ENCODE results near the gene AP1AR. TPM values are rescaled to one million over a fixed set of nuclear protein-coding genes. Genes with fewer than 3 reads are reported as not detected.

AP1AR gene
- total RNA-seq, 1 donor from 2014 or later: 20.0 TPM

DNA sequence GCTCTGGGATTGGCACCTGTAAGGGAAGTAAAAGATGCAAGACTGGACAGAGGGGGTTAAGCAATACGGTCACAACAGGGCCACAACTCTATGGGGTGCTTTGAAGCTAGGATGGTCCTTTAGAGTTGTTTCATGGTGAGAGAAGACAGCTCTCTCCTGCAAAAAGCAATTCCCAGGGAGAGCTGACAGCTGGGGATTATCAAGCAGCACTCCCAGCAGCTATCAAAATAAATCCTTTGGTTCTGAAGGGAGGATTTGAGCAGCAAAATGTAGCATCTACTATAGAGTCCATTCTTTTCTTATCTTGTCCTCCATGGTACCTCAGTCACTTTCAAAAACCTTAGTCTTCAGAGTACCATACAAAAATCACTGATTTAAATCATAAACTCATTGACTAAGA lies 35.1 kb upstream of the AP1AR start:
- no peaks in the 10 kb centered on the region for H3K79me2 ChIP-seq (ENCODE audit: insufficient read depth, low read length)
- no peak overlapping the region for H3K4me2 ChIP-seq (ENCODE audit: low read length)
- no peaks in the 10 kb centered on the region for H4K20me1 ChIP-seq (ENCODE audit: insufficient read depth, low read length)
- peaks cover 4% of the 10 kb centered on the region for H3K4me1 Mint-ChIP-seq (ENCODE audit: low read depth, unreplicated experiment)
- H3K27me3 ChIP-seq (ENCODE audit: insufficient read depth, low read length): no peaks in the 10 kb centered on the region
- no peak overlapping the region for H3K4me3 ChIP-seq (ENCODE audit: insufficient read depth, low read depth, low read length)
- no peaks in the 10 kb centered on the region for H3K9me3 ChIP-seq (ENCODE audit: insufficient read depth, low read depth, low read length)
- no peak for TF ChIP-seq EZH2 (IDR thresholded peaks at IDR 0.05; ENCODE audit: insufficient read depth, low read length)
- TF ChIP-seq, protein P1, sequence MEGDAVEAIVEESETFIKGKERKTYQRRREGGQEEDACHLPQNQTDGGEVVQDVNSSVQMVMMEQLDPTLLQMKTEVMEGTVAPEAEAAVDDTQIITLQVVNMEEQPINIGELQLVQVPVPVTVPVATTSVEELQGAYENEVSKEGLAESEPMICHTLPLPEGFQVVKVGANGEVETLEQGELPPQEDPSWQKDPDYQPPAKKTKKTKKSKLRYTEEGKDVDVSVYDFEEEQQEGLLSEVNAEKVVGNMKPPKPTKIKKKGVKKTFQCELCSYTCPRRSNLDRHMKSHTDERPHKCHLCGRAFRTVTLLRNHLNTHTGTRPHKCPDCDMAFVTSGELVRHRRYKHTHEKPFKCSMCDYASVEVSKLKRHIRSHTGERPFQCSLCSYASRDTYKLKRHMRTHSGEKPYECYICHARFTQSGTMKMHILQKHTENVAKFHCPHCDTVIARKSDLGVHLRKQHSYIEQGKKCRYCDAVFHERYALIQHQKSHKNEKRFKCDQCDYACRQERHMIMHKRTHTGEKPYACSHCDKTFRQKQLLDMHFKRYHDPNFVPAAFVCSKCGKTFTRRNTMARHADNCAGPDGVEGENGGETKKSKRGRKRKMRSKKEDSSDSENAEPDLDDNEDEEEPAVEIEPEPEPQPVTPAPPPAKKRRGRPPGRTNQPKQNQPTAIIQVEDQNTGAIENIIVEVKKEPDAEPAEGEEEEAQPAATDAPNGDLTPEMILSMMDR (IDR thresholded peaks at IDR 0.05; ENCODE audit: insufficient read depth, low read depth, low read length): no peak
- no peak overlapping the region for H2AFZ ChIP-seq (ENCODE audit: low read depth, low read length)
- H3K36me3 ChIP-seq (ENCODE audit: insufficient read depth, low read length): no peaks in the 10 kb centered on the region
- no peak overlapping the region for H3K4me3 Mint-ChIP-seq (ENCODE audit: unreplicated experiment)
- DNase-seq (ENCODE audit: low read depth) (no peak), FAIRE-seq (no peak)
- H3K36me3 Mint-ChIP-seq (ENCODE audit: low read depth, unreplicated experiment): no peaks in the 10 kb centered on the region
- H3K9ac ChIP-seq (ENCODE audit: low read length): no peak overlapping the region
- no peaks in the 10 kb centered on the region for H3K9me3 Mint-ChIP-seq (ENCODE audit: unreplicated experiment)
- no peaks in the 10 kb centered on the region for H3K27me3 Mint-ChIP-seq (ENCODE audit: low read depth, unreplicated experiment)
- H3K27ac Mint-ChIP-seq (ENCODE audit: unreplicated experiment): no peak overlapping the region
- H3K4me1 ChIP-seq (ENCODE audit: insufficient read depth, low read length): no peaks in the 10 kb centered on the region
- H3K27ac ChIP-seq (ENCODE audit: low read depth, low read length): no peak overlapping the region

DNA sequence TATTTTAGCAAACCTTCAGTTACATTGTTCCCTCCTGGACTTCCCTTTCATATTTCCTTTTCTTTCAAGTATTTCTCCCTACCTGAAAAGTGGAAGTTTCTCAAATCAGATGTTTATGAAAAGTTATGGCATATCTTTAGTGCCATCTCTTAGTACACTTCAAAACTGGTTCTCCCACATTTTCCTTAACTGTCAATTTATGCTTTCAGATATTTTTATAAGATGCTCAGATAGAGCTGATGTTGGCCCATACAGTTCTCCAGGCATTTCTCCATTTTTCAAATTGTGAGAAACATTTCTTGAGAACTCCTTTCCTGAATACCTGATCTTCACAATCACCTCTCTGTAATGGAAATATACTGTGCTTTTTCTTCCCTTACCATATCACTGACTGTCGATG lies 32.5 kb upstream of the AP1AR start:
- DNase-seq (ENCODE audit: low read depth) (no peak), FAIRE-seq (no peak)
- no peak overlapping the region for H3K4me3 ChIP-seq (ENCODE audit: insufficient read depth, low read depth, low read length)
- no peak overlapping the region for H3K4me2 ChIP-seq (ENCODE audit: low read length)
- H3K4me1 Mint-ChIP-seq (ENCODE audit: low read depth, unreplicated experiment): peaks cover 4% of the 10 kb centered on the region
- no peak overlapping the region for H3K9ac ChIP-seq (ENCODE audit: low read length)
- no peak overlapping the region for H2AFZ ChIP-seq (ENCODE audit: low read depth, low read length)
- no peak overlapping the region for H3K27ac ChIP-seq (ENCODE audit: low read depth, low read length)
- no peaks in the 10 kb centered on the region for H3K36me3 ChIP-seq (ENCODE audit: insufficient read depth, low read length)
- no peaks in the 10 kb centered on the region for H3K27me3 ChIP-seq (ENCODE audit: insufficient read depth, low read length)
- H3K9me3 ChIP-seq (ENCODE audit: insufficient read depth, low read depth, low read length): no peaks in the 10 kb centered on the region
- H3K36me3 Mint-ChIP-seq (ENCODE audit: low read depth, unreplicated experiment): no peaks in the 10 kb centered on the region
- no peaks in the 10 kb centered on the region for H3K79me2 ChIP-seq (ENCODE audit: insufficient read depth, low read length)
- H4K20me1 ChIP-seq (ENCODE audit: insufficient read depth, low read length): no peaks in the 10 kb centered on the region
- TF ChIP-seq, protein P1 (IDR thresholded peaks at IDR 0.05; ENCODE audit: insufficient read depth, low read depth, low read length): no peak
- no peak for TF ChIP-seq EZH2 (IDR thresholded peaks at IDR 0.05; ENCODE audit: insufficient read depth, low read length)
- no peaks in the 10 kb centered on the region for H3K4me1 ChIP-seq (ENCODE audit: insufficient read depth, low read length)
- H3K27ac Mint-ChIP-seq (ENCODE audit: unreplicated experiment): no peak overlapping the region
- no peak overlapping the region for H3K4me3 Mint-ChIP-seq (ENCODE audit: unreplicated experiment)
- no peaks in the 10 kb centered on the region for H3K27me3 Mint-ChIP-seq (ENCODE audit: low read depth, unreplicated experiment)
- no peaks in the 10 kb centered on the region for H3K9me3 Mint-ChIP-seq (ENCODE audit: unreplicated experiment)

DNA sequence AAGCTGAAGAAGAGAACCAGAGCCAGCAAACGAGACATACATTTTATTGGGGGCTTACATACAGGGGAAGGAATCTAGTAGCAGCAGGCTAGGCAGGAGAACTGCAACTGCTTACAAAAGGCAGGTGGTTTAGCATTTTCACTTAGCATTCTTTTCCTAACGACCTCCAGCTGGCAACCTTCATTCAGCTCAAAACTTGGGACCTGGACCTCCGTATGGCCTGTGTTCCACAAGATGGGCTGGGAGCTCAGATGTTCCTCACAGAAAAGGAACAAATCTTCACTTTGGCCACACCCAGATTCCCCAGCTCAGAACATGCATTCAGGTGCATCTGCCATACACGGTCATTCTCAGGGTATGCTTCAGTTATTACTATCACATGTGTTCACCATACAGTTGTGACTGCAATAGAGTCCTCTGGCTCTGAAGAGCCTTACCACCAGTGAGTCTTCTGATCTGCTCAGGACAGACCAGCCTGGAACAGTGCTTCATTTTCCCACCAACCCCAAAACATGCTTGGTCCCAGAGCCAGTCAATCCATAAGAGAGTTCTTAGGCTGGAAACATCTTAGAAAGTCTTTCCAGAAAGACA lies 29.6 kb upstream of the AP1AR start:
- H3K9ac ChIP-seq (ENCODE audit: low read length): no peak overlapping the region
- no peaks in the 10 kb centered on the region for H4K20me1 ChIP-seq (ENCODE audit: insufficient read depth, low read length)
- Mint-ChIP-seq H3K4me3 (ENCODE audit: unreplicated experiment) (no peak overlapping the region), H3K9me3 (ENCODE audit: unreplicated experiment) (no peaks in the 10 kb centered on the region), H3K36me3 (ENCODE audit: low read depth, unreplicated experiment) (no peaks in the 10 kb centered on the region), H3K4me1 (ENCODE audit: low read depth, unreplicated experiment) (peaks cover 4% of the 10 kb centered on the region), H3K27ac (ENCODE audit: unreplicated experiment) (no peak overlapping the region), H3K27me3 (ENCODE audit: low read depth, unreplicated experiment) (no peaks in the 10 kb centered on the region)
- no peaks in the 10 kb centered on the region for H3K4me1 ChIP-seq (ENCODE audit: insufficient read depth, low read length)
- no peak overlapping the region for H3K4me2 ChIP-seq (ENCODE audit: low read length)
- DNase-seq (ENCODE audit: low read depth): no peak
- no peak for FAIRE-seq
- H3K4me3 ChIP-seq (ENCODE audit: insufficient read depth, low read depth, low read length): no peak overlapping the region
- no peaks in the 10 kb centered on the region for H3K36me3 ChIP-seq (ENCODE audit: insufficient read depth, low read length)
- no peak overlapping the region for H2AFZ ChIP-seq (ENCODE audit: low read depth, low read length)
- TF ChIP-seq EZH2 (IDR thresholded peaks at IDR 0.05; ENCODE audit: insufficient read depth, low read length): no peak
- TF ChIP-seq, protein P1 (IDR thresholded peaks at IDR 0.05; ENCODE audit: insufficient read depth, low read depth, low read length): no peak
- no peaks in the 10 kb centered on the region for H3K79me2 ChIP-seq (ENCODE audit: insufficient read depth, low read length)
- no peaks in the 10 kb centered on the region for H3K27me3 ChIP-seq (ENCODE audit: insufficient read depth, low read length)
- H3K27ac ChIP-seq (ENCODE audit: low read depth, low read length): no peak overlapping the region
- H3K9me3 ChIP-seq (ENCODE audit: insufficient read depth, low read depth, low read length): no peaks in the 10 kb centered on the region
